SU-DHL-6 (cell line): ENCODE measurements around the gene ESRRA.

Experiments
- H2AFZ ChIP-seq: fragments of 200-600 bp; sonication (generic); 2 replicates; pipeline ENCODE4 v1.6.1; 2014; ENCODE audit warnings: low read depth, mild to moderate bottlenecking, moderate library complexity, mixed read lengths, antibody characterized with exemption, low read length; ENCODE audit not compliant: severe bottlenecking
- H3F3A ChIP-seq: fragments of 200-600 bp; shearing (Covaris generic); 2 replicates; pipeline ENCODE4 v1.6.0; 2016; ENCODE audit warnings: antibody characterized with exemption, mild to moderate bottlenecking; ENCODE audit not compliant: insufficient read depth
- H3K27ac ChIP-seq: fragments of 200-600 bp; sonication (generic); 2 replicates; pipeline ENCODE4 v1.5.1; 2016; ENCODE audit warnings: low read depth, mild to moderate bottlenecking, low read length, moderate library complexity, mixed read lengths
- H3K27me3 ChIP-seq: fragments of 200-600 bp; sonication (generic), shearing (Covaris generic); 2 replicates; pipeline ENCODE4 v1.6.0; 2014; ENCODE audit warnings: mild to moderate bottlenecking, low read length
- H3K36me3 ChIP-seq: fragments of 200-600 bp; sonication (generic); 2 replicates; pipeline ENCODE4 v1.6.1; 2014; ENCODE audit warnings: mild to moderate bottlenecking, low read length, mixed read lengths
- H3K4me2 ChIP-seq: fragments of 300-600, 200-600 bp; shearing (Covaris generic), sonication (generic); 2 replicates; pipeline ENCODE4 v1.6.0; 2014; ENCODE audit warnings: low read length, low read depth, mild to moderate bottlenecking; ENCODE audit not compliant: poor library complexity, severe bottlenecking
- H3K4me3 ChIP-seq: fragments of 200-600 bp; sonication (generic); 2 replicates; pipeline ENCODE4 v1.5.1; 2014; ENCODE audit warnings: antibody characterized with exemption, low read length, mild to moderate bottlenecking, mixed read lengths; ENCODE audit not compliant: insufficient read depth, poor library complexity, severe bottlenecking
- H3K79me2 ChIP-seq: fragments of 200-600 bp; sonication (generic); 2 replicates; pipeline ENCODE4 v1.6.1; 2014; ENCODE audit warnings: mild to moderate bottlenecking, low read length, moderate library complexity; ENCODE audit not compliant: insufficient read depth
- H3K9ac ChIP-seq: fragments of 200-600 bp; sonication (generic); 2 replicates; pipeline ENCODE4 v1.7.0; 2014; ENCODE audit warnings: mild to moderate bottlenecking, low read length
- H3K9me2 ChIP-seq: fragments of 200-600 bp; sonication (generic); replicated peaks from 2 replicates; pipeline ENCODE4 v1.6.1; 2014; ENCODE audit warnings: low read length; ENCODE audit not compliant: insufficient read depth
- H3K9me3 ChIP-seq: fragments of 200-600 bp; sonication (generic); 2 replicates; pipeline ENCODE4 v1.6.1; 2014; ENCODE audit warnings: low read length, mixed read lengths; ENCODE audit not compliant: insufficient read depth
- H4K20me1 ChIP-seq: fragments of 200-600 bp; sonication (generic); 2 replicates; pipeline ENCODE4 v1.6.1; 2014; ENCODE audit warnings: low read depth, mild to moderate bottlenecking, antibody characterized with exemption, low read length, moderate library complexity, mixed read lengths
- CTCF ChIP-seq: fragments of 200-600 bp; sonication (generic); IDR thresholded peaks from one replicate; pipeline ENCODE4 v1.5.1; 2017; ENCODE audit warnings: antibody characterized with exemption, mild to moderate bottlenecking, low read length, moderate library complexity; ENCODE audit not compliant: insufficient read depth, poor library complexity, severe bottlenecking
- EZH2phosphoT487 ChIP-seq: fragments of 200-600 bp; sonication (generic), shearing (Covaris generic); conservative IDR thresholded peaks from 2 replicates; pipeline ENCODE4 v1.6.1; 2018; ENCODE audit warnings: mild to moderate bottlenecking, antibody characterized with exemption, low read length, moderate library complexity, mixed read lengths

The ESRRA gene

GRCh38 chr11:64352099-64352994, 47.0 kb downstream of the ESRRA start:
- Histone ChIP-seq H4K20me1 (no peaks in the 10 kb centered on the region), H3F3A (no peaks in the 10 kb centered on the region), H3K79me2 (no peaks in the 10 kb centered on the region), H3K9ac (no peak overlapping the region), H3K36me3 (no peaks in the 10 kb centered on the region), H3K27me3 (no peaks in the 10 kb centered on the region), H3K9me2 (no peaks in the 10 kb centered on the region), H3K27ac (no peak overlapping the region), H3K4me2 (no peak overlapping the region), H3K4me3 (no peak overlapping the region), H3K9me3 (no peaks in the 10 kb centered on the region), H2AFZ (no peak overlapping the region)
- no peak for TF ChIP-seq CTCF
- TF ChIP-seq EZH2phosphoT487 = no peak

GRCh38 chr11:64352995-64353714, 47.8 kb downstream of the ESRRA start:
- H3K4me2 ChIP-seq = no peak overlapping the region
- H3K27me3 ChIP-seq = no peaks in the 10 kb centered on the region
- H3K36me3 ChIP-seq = no peaks in the 10 kb centered on the region
- no peak overlapping the region for H2AFZ ChIP-seq
- H3K27ac ChIP-seq = no peak overlapping the region
- no peak overlapping the region for H3K9ac ChIP-seq
- no peak overlapping the region for H3K4me3 ChIP-seq
- no peaks in the 10 kb centered on the region for H3F3A ChIP-seq
- TF ChIP-seq EZH2phosphoT487 = no peak
- no peak for TF ChIP-seq CTCF
- no peaks in the 10 kb centered on the region for H3K79me2 ChIP-seq
- H3K9me2 ChIP-seq = no peaks in the 10 kb centered on the region
- H3K9me3 ChIP-seq = no peaks in the 10 kb centered on the region
- H4K20me1 ChIP-seq = no peaks in the 10 kb centered on the region

DNA sequence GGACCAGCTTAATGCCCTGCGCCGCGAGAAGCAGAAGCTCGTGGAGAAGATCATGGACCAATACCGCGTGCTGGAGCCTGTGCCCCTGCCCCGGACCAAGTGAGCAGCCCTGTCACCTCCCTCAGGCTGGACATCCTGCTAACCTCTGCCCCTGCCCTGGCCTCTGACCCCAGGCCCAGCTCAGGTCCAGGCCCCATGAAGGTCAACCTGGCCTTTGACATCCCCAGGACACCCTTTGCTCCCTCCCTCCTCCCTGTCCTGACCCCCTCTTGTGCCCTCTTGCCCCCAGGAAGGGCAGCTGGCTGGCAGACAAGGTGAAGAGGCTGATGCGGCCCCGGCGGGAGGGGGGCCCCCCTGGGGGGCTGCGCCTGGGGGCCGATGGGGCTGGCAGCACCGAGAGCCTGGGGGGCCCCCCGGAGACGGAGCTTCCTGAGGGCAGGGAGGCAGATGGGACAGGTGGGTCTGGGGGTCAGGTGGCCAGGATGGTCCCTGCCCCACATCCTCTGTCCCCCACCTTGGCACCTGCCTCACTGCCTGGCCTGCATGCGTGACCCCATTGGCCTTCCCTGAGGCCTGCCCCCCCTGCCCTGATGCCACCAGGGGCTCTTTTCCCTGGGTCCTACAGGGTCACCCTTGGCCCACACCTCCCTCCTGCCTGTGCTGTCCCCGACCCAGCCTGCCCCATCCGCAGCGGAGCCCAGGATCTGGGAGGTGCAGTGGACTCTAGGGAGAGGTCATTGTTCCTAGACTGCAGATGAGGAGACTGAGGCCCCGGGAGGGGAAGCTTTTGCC, 48.6 kb downstream of the ESRRA start:
- no peak overlapping the region for H3K9ac ChIP-seq
- TF ChIP-seq EZH2phosphoT487 (no peak), CTCF (no peak)
- no peak overlapping the region for H3K4me2 ChIP-seq
- H3K9me2 ChIP-seq = no peaks in the 10 kb centered on the region
- H3K4me3 ChIP-seq = no peak overlapping the region
- H3F3A ChIP-seq = no peaks in the 10 kb centered on the region
- H3K9me3 ChIP-seq = no peaks in the 10 kb centered on the region
- H3K79me2 ChIP-seq = no peaks in the 10 kb centered on the region
- H3K27ac ChIP-seq = no peak overlapping the region
- no peaks in the 10 kb centered on the region for H3K36me3 ChIP-seq
- no peaks in the 10 kb centered on the region for H4K20me1 ChIP-seq
- H3K27me3 ChIP-seq = no peaks in the 10 kb centered on the region
- no peak overlapping the region for H2AFZ ChIP-seq
